Measurements from ENCODE around the gene CACNA2D3.

GRCh38 chr3:54353546-54353945 is 231.2 kb downstream of the CACNA2D3 start:
- no peak for TF ChIP-seq CTCF (IDR thresholded peaks at IDR 0.05; ENCODE audit: insufficient read depth, low read depth, low read length)
- TF ChIP-seq EZH2 (IDR thresholded peaks at IDR 0.05; ENCODE audit: insufficient read depth, low read length), result no peak
